Mesenchymal stem cell (in vitro differentiated cells and primary cell): ENCODE measurements around the gene DCAF4.

Experiments used
- DNase-seq: peaks from one replicate; pipeline ENCODE4 v3.0.0-alpha.2; 2013
- H2AFZ ChIP-seq: one replicate; pipeline ENCODE4 v1.6.1; 2013; ENCODE audit warnings: low read depth, mild to moderate bottlenecking, control low read depth, inconsistent platforms, low read length, moderate library complexity
- H2AK5ac ChIP-seq: 2 replicates; pipeline ENCODE4 v1.6.1; 2013; ENCODE audit warnings: low read length, moderate library complexity, mild to moderate bottlenecking, inconsistent platforms; ENCODE audit not compliant: severe bottlenecking
- H2BK120ac ChIP-seq: one replicate; pipeline ENCODE4 v1.6.1; 2013; ENCODE audit warnings: low read depth, mild to moderate bottlenecking, inconsistent platforms, low read length, moderate library complexity
- H2BK12ac ChIP-seq, 2 experiments: one replicate each; pipeline ENCODE4 v1.6.1; 2013; ENCODE audit warnings: inconsistent platforms in 2 of 2, low read length in 2 of 2, mild to moderate bottlenecking in 2 of 2, moderate library complexity in 2 of 2, control low read depth in 1 of 2
- H2BK15ac ChIP-seq: one replicate; pipeline ENCODE4 v1.6.1; 2013; ENCODE audit warnings: mild to moderate bottlenecking, low read depth, inconsistent platforms; ENCODE audit not compliant: poor library complexity, severe bottlenecking
- H2BK5ac ChIP-seq: 2 replicates; pipeline ENCODE4 v1.6.1; 2013; ENCODE audit warnings: low read depth, mild to moderate bottlenecking, low read length, control low read depth, inconsistent platforms; ENCODE audit not compliant: poor library complexity, severe bottlenecking
- H3K14ac ChIP-seq, 2 experiments: one replicate each; pipeline ENCODE4 v1.6.1; 2013; ENCODE audit warnings: inconsistent platforms in 2 of 2, low read length in 2 of 2, control low read depth in 1 of 2, mild to moderate bottlenecking in 1 of 2, moderate library complexity in 1 of 2
- H3K18ac ChIP-seq, 2 experiments: one replicate each; pipeline ENCODE4 v1.6.1; 2013; ENCODE audit warnings: inconsistent platforms in 2 of 2, low read length in 2 of 2, control low read depth in 1 of 2, low read depth in 1 of 2, mild to moderate bottlenecking in 1 of 2
- H3K23ac ChIP-seq, 2 experiments: one replicate each; pipeline ENCODE4 v1.6.1; 2013; ENCODE audit warnings: inconsistent platforms in 2 of 2, low read length in 2 of 2, mild to moderate bottlenecking in 2 of 2, moderate library complexity in 2 of 2, control low read depth in 1 of 2
- H3K27ac ChIP-seq: 2 replicates; pipeline ENCODE4 v1.5.1; 2013; ENCODE audit warnings: mild to moderate bottlenecking, moderate library complexity, low read length, control low read depth, inconsistent platforms; ENCODE audit not compliant: poor library complexity, severe bottlenecking
- H3K27me3 ChIP-seq, 2 experiments: 2 replicates each; pipeline versions ENCODE4 v1.6.1 to v1.7.0; 2013; ENCODE audit warnings: low read length in 2 of 2, mild to moderate bottlenecking in 2 of 2, moderate library complexity in 2 of 2, control low read depth in 1 of 2, inconsistent platforms in 1 of 2; ENCODE audit not compliant: control insufficient read depth in 1 of 2, insufficient read depth in 1 of 2
- H3K36me3 ChIP-seq, 2 experiments: 2 replicates each; pipeline versions ENCODE4 v1.6.1 to v1.7.0; 2013; ENCODE audit warnings: low read length in 2 of 2, control low read depth in 1 of 2, inconsistent platforms in 1 of 2, low read depth in 1 of 2, mild to moderate bottlenecking in 1 of 2; ENCODE audit not compliant: insufficient read depth in 2 of 2, control insufficient read depth in 1 of 2
- H3K4ac ChIP-seq, 2 experiments: one replicate each; pipeline ENCODE4 v1.6.1; 2013; ENCODE audit warnings: inconsistent platforms in 2 of 2, low read length in 2 of 2, mild to moderate bottlenecking in 2 of 2, moderate library complexity in 2 of 2, control low read depth in 1 of 2, low read depth in 1 of 2
- H3K4me1 ChIP-seq: 2 replicates; pipeline ENCODE4 v1.6.1; 2013; ENCODE audit warnings: low read depth, low read length, control low read depth; ENCODE audit not compliant: control insufficient read depth, insufficient read depth
- H3K4me2 ChIP-seq: 2 replicates; pipeline ENCODE4 v1.6.1; 2013; ENCODE audit warnings: low read length, mild to moderate bottlenecking, inconsistent platforms; ENCODE audit not compliant: poor library complexity, severe bottlenecking
- H3K4me3 ChIP-seq, 2 experiments: 2 replicates each; pipeline versions ENCODE4 v1.5.1 to v1.7.0; 2013; ENCODE audit warnings: low read length in 2 of 2, mild to moderate bottlenecking in 2 of 2, control low read depth in 1 of 2, low read depth in 1 of 2; ENCODE audit not compliant: insufficient read depth in 1 of 2
- H3K79me1 ChIP-seq: replicated peaks from 2 replicates; pipeline ENCODE4 v1.6.1; 2013; ENCODE audit warnings: mild to moderate bottlenecking, control low read depth, low read length, inconsistent platforms; ENCODE audit not compliant: poor library complexity, severe bottlenecking
- H3K9ac ChIP-seq: 2 replicates; pipeline ENCODE4 v1.7.0; 2013; ENCODE audit warnings: mild to moderate bottlenecking, low read length, moderate library complexity
- H3K9me3 ChIP-seq: 2 replicates; pipeline ENCODE4 v1.7.0; 2013; ENCODE audit warnings: mild to moderate bottlenecking, low read length; ENCODE audit not compliant: control insufficient read depth
- H4K8ac ChIP-seq: one replicate; pipeline ENCODE4 v1.6.1; 2013; ENCODE audit warnings: inconsistent platforms, mild to moderate bottlenecking, low read length, moderate library complexity
- H4K91ac ChIP-seq: one replicate; pipeline ENCODE4 v1.6.1; 2013; ENCODE audit warnings: mild to moderate bottlenecking, low read length, inconsistent platforms
- WGBS: methylation state at CpG from one replicate; pipeline ENCODE4 v1.1.7; 2013; ENCODE audit warnings: mixed read lengths; 5-methylcytosine and 5-hydroxymethylcytosine counted together

Gene DCAF4

DNA sequence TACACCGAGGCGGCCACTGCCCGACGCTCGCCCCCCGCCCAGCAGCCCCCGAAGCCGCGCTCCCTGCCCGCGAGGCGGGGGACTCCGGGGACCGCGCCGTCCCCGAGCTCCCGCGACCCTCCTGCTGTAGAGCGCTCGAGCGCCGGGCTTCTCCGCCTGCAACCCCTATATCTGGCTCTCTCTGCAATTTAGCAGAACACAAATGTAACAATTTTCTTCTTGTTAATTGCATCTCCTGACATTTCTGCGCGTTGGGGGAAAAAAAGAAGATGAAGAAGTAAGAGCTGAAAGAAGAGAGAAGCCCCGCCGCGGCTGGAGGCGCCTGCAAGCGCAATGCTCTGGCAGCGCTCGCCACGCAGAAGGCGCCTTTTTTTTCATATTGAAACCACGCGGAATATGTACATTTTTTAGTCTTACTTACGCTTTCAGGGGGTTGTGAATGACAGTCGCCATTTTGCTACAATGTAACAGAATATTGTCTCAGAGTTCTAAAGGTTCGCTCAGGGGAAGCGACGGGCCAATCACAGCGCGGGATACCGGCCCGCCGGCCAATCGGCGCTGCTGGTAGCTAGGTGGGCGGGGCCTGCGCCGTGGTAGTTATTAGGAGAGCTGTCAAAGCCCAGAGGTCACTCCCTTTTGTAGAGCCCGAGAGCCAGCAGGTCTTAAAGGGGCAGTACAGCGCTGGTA is 32.5 kb upstream of the DCAF4 start, which contains the start of gene DPF3:
Gene DPF3, minus strand, starts transcription at position 466 of the 687 bp plus-strand sequence. Its CDS starts 13 bp downstream, at position 453.
- Histone ChIP-seq H2BK15ac (no peak within 1 kb of the TSS), H2AFZ (peak within 1 kb of the TSS; percentile 67), H3K4ac (no peak within 1 kb of the TSS), H2BK12ac (peak within 1 kb of the TSS in 1 of 2 experiments; percentile 55), H3K27ac (peak within 1 kb of the TSS; percentile 66), H3K18ac (peak within 1 kb of the TSS in 1 of 2 experiments; percentile 42), H3K14ac (peak within 1 kb of the TSS in 1 of 2 experiments; percentile 63), H4K8ac (no peak within 1 kb of the TSS), H3K9ac (peak within 1 kb of the TSS; percentile 78), H3K27me3 (peaks cover 0 to 14% of the 10 kb centered on the region in 2 experiments), H3K36me3 (no peaks in the 10 kb centered on the region), H2BK5ac (no peak within 1 kb of the TSS), H4K91ac (no peak within 1 kb of the TSS), H2BK120ac (no peak within 1 kb of the TSS), H3K79me1 (no peaks in the 10 kb centered on the region), H3K23ac (no peak within 1 kb of the TSS), H2AK5ac (no peak within 1 kb of the TSS), H3K9me3 (no peaks in the 10 kb centered on the region), H3K4me3 (peak within 1 kb of the TSS; percentile 85 to 93), H3K4me2 (peak within 1 kb of the TSS; percentile 91), H3K4me1 (peaks cover 5% of the 10 kb centered on the region)
- DNase-seq, result peak; percentile 96
- under 1% methylated on average over 39 of the region's 54 CpGs for WGBS

DNA sequence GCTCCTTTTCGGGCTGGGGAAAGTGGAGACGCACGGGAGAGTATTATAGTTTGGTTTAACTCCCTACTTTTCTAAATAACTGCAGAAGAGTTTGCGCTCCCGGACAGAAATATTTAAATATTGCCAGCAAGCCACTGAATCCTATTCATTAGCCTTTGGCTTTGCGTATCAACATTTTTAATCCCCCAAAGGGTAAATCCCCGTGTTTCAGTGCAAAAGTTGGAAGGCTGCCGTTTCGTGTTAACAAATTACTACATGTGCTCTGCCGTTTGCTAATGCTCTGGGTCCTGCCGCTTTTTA is 32.0 kb upstream of the DCAF4 start:
- Histone ChIP-seq H3K4me1 (peaks cover 5% of the 10 kb centered on the region), H2BK120ac (no peak overlapping the region), H3K27me3 (peaks cover 0 to 14% of the 10 kb centered on the region in 2 experiments), H2BK15ac (no peak overlapping the region), H4K8ac (no peak overlapping the region), H3K4me3 (peak overlapping the region; percentile 52 to 93), H3K27ac (peak overlapping the region; percentile 34), H2AK5ac (no peak overlapping the region), H3K9ac (peak overlapping the region; percentile 71), H3K4me2 (peak overlapping the region; percentile 91), H3K36me3 (no peaks in the 10 kb centered on the region), H3K9me3 (no peaks in the 10 kb centered on the region), H2BK5ac (no peak overlapping the region), H2BK12ac (no peak overlapping the region), H3K79me1 (no peaks in the 10 kb centered on the region), H3K18ac (no peak overlapping the region), H4K91ac (no peak overlapping the region), H3K14ac (no peak overlapping the region), H3K4ac (no peak overlapping the region), H2AFZ (peak overlapping the region; percentile 67), H3K23ac (no peak overlapping the region)
- WGBS, result under 1% methylated on average over 10 of the region's 11 CpGs
- no peak for DNase-seq

DNA sequence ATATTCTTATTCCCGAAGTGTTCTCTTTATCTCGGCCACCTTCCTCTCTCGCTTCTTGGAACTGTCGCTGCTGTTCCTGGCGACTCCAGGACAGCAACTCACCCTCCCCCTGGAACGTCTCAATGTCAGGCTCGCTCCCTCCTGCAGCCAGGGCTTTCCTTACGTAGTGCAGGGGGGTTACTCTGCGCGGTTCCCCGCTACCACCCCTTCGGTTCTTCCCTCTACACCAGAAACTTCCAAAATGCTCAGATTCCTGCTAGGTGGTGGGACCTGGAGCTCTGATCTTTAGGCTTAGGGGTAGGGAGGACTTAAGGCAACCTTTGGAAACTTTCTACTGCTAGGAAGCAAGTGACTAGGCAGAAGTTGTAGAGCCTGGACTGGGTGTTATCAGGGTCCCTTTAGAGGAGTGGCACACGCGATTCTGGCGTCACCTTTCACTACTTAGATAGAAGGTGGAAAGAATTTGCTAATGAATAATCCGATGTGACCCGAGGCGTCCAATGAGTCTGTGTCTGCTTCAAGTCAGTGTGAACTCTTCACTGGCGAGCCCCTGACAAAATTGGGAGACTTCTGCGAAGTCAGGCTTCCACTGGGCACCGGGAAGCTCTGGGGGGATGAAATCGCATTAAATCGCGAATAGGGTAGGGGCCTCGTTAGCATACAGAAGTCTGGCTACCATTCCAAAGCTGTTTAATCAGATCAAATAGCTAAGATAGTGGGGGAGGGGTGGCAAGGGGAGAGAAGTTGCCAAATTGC is 31.5 kb upstream of the DCAF4 start:
- no peaks in the 10 kb centered on the region for H3K36me3 ChIP-seq
- H4K91ac ChIP-seq, result no peak overlapping the region
- H2AK5ac ChIP-seq, result no peak overlapping the region
- H2AFZ ChIP-seq, result peak overlapping the region; percentile 67
- no peak overlapping the region for H4K8ac ChIP-seq
- H2BK120ac ChIP-seq, result no peak overlapping the region
- no peak overlapping the region for H3K14ac ChIP-seq
- no peak overlapping the region for H2BK12ac ChIP-seq
- peak overlapping the region; percentile 91 for H3K4me2 ChIP-seq
- peaks cover 5% of the 10 kb centered on the region for H3K4me1 ChIP-seq
- H3K4me3 ChIP-seq, result peak overlapping the region; percentile 52 to 93
- no peaks in the 10 kb centered on the region for H3K79me1 ChIP-seq
- H3K9me3 ChIP-seq, result no peaks in the 10 kb centered on the region
- peak overlapping the region; percentile 71 for H3K9ac ChIP-seq
- no peak overlapping the region for H3K23ac ChIP-seq
- DNase-seq, result peak; percentile 45
- WGBS, result under 1% methylated on average over 19 of the region's 25 CpGs
- H3K27ac ChIP-seq, result peak overlapping the region; percentile 34
- peak overlapping the region in 1 of 2 experiments; percentile 42 for H3K18ac ChIP-seq
- peaks cover 0 to 14% of the 10 kb centered on the region in 2 experiments for H3K27me3 ChIP-seq
- H3K4ac ChIP-seq, result no peak overlapping the region
- no peak overlapping the region for H2BK5ac ChIP-seq
- no peak overlapping the region for H2BK15ac ChIP-seq

DNA sequence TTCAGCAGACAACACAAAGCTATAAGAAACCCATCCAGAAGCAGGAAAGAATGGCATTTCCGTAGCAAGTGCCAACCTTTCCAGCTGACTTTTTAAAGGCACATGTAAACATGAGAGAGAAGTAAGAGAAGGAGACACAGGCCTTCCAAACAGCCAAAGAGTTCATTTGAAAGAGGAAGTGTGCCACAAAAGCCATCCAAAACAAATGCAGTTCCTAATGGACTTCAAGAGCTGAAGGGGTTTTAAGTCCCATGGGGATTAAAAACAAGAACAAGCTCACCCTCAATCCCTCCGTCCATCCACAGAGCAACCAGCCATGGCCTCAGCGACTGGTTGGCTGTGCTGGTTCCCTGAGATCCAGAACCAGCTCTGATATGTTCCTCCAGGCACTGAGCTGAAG is 27.8 kb upstream of the DCAF4 start:
- H3K4me2 ChIP-seq, result no peak overlapping the region
- no peak overlapping the region for H3K23ac ChIP-seq
- no peak overlapping the region for H3K4me3 ChIP-seq
- no peak for DNase-seq
- peaks cover 7% of the 10 kb centered on the region for H3K9me3 ChIP-seq
- H2BK15ac ChIP-seq, result no peak overlapping the region
- no peak overlapping the region for H3K9ac ChIP-seq
- no peaks in the 10 kb centered on the region for H3K36me3 ChIP-seq
- 59% methylated on average over 3 of the region's 3 CpGs for WGBS
- H3K18ac ChIP-seq, result no peak overlapping the region
- no peaks in the 10 kb centered on the region for H3K4me1 ChIP-seq
- H2BK12ac ChIP-seq, result no peak overlapping the region
- H3K79me1 ChIP-seq, result peaks cover 3% of the 10 kb centered on the region
- H4K91ac ChIP-seq, result no peak overlapping the region
- H2AFZ ChIP-seq, result no peak overlapping the region
- H2AK5ac ChIP-seq, result no peak overlapping the region
- no peak overlapping the region for H3K14ac ChIP-seq
- H4K8ac ChIP-seq, result no peak overlapping the region
- no peak overlapping the region for H3K4ac ChIP-seq
- no peaks in the 10 kb centered on the region for H3K27me3 ChIP-seq
- H2BK120ac ChIP-seq, result no peak overlapping the region
- no peak overlapping the region for H3K27ac ChIP-seq
- H2BK5ac ChIP-seq, result no peak overlapping the region
